ENCODE data around the gene CHRNB4. TPM values are rescaled to one million over a fixed set of nuclear protein-coding genes. Genes with fewer than 3 reads are reported as not detected.
"Not testable (repeated sequence)": the region's sequence is repeated elsewhere in the genome, so short reads cannot be mapped to it uniquely, and the experiment has no call there.

Gene CHRNB4
- total RNA-seq = not detected

DNA sequence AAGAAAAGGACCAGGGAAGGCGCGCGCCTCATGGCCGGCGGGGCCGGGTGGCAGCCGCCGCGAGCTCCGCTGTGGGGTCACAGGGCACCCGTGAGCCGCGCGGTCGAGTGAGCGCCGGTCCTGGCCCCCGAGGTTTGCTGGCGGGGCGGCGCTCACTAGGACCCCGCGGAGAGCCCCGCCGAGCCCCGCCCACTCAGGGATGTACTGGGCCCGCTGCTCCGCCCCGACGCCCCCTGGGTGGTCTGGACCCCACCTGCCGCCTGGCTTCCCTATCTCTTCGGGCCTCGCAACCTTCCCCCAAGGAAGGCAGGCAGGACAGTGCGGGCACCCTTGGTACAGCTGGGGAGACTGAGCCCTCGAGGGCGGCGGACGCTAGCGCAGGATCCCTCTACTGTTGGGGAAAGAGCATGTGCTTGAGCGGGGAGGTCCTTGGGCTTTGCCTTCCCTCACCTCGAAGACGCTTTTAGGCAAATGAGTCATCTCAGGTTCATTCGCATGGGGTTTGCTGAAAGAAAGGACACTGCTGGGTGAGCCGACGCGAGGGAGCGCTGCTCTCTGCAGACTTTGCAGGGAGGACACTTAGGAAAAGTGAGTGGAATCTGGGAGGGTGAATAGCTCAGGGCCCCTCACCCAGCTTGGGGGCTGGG is at the start of gene CHRNB4:
TSS of gene CHRNB4 (minus strand) at position 109 of the 647 bp plus-strand sequence. CDS start at position 32, 77 bp downstream.
- peaks cover 5% of the 10 kb centered on the region for H3K4me1 Mint-ChIP-seq
- peak within 1 kb of the TSS; percentile 17 for H3K27ac Mint-ChIP-seq
- peak; percentile 54 for DNase-seq
- H3K4me3 Mint-ChIP-seq = peak within 1 kb of the TSS; percentile 62
- no peaks in the 10 kb centered on the region for H3K36me3 Mint-ChIP-seq
- H3K27me3 Mint-ChIP-seq = peaks cover 7% of the 10 kb centered on the region
- H3K9me3 Mint-ChIP-seq = no peaks in the 10 kb centered on the region

DNA sequence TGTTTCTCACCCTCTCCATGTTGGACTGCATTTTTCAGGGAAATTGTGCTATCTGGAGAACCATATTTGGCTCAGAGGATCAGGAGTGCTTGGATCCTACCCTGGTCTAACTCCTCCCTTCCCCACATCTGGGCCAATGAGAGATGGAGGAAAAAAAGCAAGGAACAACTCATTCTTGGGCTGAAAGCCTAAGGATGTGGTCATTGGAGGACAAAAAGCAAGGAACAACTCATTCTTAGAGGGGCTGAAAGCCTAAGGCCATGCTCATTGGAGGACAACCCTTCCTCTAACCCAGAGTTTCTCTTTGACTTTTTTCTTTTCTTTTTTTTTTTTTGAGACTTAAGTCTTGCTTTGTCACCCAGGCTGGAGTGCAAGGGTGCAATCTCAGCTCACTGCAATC is 48.6 kb upstream of the CHRNB4 start:
- H3K9me3 Mint-ChIP-seq = no peaks in the 10 kb centered on the region
- no peak overlapping the region for H3K27ac Mint-ChIP-seq
- no peak overlapping the region for H3K4me3 Mint-ChIP-seq
- no peaks in the 10 kb centered on the region for H3K36me3 Mint-ChIP-seq
- H3K27me3 Mint-ChIP-seq = no peaks in the 10 kb centered on the region
- no peak for DNase-seq
- H3K4me1 Mint-ChIP-seq = no peaks in the 10 kb centered on the region

DNA sequence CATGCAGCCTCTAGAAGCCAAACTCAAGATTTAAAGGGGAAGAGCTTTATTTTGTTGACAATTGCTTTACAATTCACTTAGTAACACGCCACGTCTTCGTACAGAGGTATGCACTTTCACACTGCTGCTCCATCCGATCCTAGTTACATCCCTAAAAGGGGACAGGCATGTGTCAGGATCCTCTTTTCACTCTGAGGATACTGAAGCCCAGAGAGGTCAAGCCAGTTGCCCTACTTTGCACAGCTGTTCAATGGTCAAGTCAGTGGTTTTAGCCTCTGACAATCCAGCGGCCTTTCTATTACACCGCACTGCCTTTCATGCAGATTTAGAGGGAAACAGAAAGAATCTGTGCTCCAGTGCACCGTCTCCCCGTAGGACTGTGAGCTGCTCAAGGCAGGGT is 44.9 kb upstream of the CHRNB4 start:
- H3K36me3 Mint-ChIP-seq = no peaks in the 10 kb centered on the region
- H3K9me3 Mint-ChIP-seq = no peaks in the 10 kb centered on the region
- no peaks in the 10 kb centered on the region for H3K4me1 Mint-ChIP-seq
- no peak overlapping the region for H3K4me3 Mint-ChIP-seq
- H3K27me3 Mint-ChIP-seq = no peaks in the 10 kb centered on the region
- H3K27ac Mint-ChIP-seq = no peak overlapping the region
- DNase-seq = no peak

- no peaks in the 10 kb centered on the region for H3K36me3 Mint-ChIP-seq
- H3K27ac Mint-ChIP-seq = no peak overlapping the region
- H3K4me3 Mint-ChIP-seq = no peak overlapping the region
- no peaks in the 10 kb centered on the region for H3K9me3 Mint-ChIP-seq
- no peak for DNase-seq
- no peaks in the 10 kb centered on the region for H3K4me1 Mint-ChIP-seq
- no peaks in the 10 kb centered on the region for H3K27me3 Mint-ChIP-seq
Observed at GRCh38 chr15:78685159-78685921, 44.3 kb upstream of the CHRNB4 start.

DNA sequence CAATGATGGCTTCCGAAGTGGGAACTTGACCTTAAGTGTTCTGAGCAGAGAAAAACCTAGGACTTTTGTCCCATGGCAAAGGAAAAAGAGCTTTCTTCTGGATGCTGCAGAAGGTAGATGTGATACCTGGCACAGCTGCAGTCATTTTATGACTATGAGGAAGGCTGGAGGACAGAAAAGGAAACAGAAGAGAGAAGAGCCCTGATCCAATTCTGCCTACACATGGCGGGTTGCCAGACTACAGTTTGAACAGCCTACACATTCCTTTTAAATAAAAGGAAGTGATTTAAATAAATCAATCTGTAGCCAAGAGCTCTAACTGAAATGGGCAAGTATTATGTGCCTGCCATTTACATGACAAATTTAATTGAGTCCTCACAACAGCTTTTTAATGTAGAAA is 43.6 kb upstream of the CHRNB4 start:
- Mint-ChIP-seq H3K4me3 (no peak overlapping the region), H3K4me1 (no peaks in the 10 kb centered on the region), H3K9me3 (no peaks in the 10 kb centered on the region), H3K36me3 (no peaks in the 10 kb centered on the region), H3K27ac (no peak overlapping the region), H3K27me3 (no peaks in the 10 kb centered on the region)
- DNase-seq = no peak

DNA sequence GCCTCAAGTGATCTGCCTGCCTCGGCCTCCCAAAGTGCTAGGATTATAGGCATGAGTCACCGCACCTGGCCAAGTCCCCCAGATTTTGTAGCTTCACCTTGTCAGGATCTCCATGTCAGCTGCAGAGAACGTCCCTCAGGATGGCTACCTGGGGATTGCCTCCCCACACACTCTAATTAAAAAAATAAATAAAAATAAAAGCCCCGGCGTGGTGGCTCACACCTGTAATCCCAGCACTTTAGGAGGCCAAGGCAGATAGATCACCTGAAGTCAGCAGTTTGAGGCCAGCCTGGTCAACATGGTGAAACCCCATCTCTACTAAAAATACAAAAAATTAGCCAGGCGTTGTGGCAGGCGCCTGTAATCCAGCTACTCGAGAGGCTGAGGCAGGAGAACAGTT is 42.6 kb upstream of the CHRNB4 start:
- not testable (repeated sequence) for H3K27ac Mint-ChIP-seq, H3K36me3 Mint-ChIP-seq, H3K27me3 Mint-ChIP-seq, DNase-seq, H3K4me1 Mint-ChIP-seq, H3K4me3 Mint-ChIP-seq, H3K9me3 Mint-ChIP-seq

- Mint-ChIP-seq H3K27me3 (no peaks in the 10 kb centered on the region), H3K4me1 (no peaks in the 10 kb centered on the region), H3K4me3 (no peak overlapping the region), H3K27ac (no peak overlapping the region), H3K36me3 (no peaks in the 10 kb centered on the region), H3K9me3 (no peaks in the 10 kb centered on the region)
- DNase-seq = no peak
Observed at GRCh38 chr15:78682693-78683410, 41.8 kb upstream of the CHRNB4 start.

GRCh38 chr15:78682004-78682651 is 41.1 kb upstream of the CHRNB4 start:
- Mint-ChIP-seq H3K9me3 (no peaks in the 10 kb centered on the region), H3K27ac (no peak overlapping the region), H3K36me3 (no peaks in the 10 kb centered on the region), H3K4me1 (no peaks in the 10 kb centered on the region), H3K27me3 (no peaks in the 10 kb centered on the region), H3K4me3 (no peak overlapping the region)
- no peak for DNase-seq

DNA sequence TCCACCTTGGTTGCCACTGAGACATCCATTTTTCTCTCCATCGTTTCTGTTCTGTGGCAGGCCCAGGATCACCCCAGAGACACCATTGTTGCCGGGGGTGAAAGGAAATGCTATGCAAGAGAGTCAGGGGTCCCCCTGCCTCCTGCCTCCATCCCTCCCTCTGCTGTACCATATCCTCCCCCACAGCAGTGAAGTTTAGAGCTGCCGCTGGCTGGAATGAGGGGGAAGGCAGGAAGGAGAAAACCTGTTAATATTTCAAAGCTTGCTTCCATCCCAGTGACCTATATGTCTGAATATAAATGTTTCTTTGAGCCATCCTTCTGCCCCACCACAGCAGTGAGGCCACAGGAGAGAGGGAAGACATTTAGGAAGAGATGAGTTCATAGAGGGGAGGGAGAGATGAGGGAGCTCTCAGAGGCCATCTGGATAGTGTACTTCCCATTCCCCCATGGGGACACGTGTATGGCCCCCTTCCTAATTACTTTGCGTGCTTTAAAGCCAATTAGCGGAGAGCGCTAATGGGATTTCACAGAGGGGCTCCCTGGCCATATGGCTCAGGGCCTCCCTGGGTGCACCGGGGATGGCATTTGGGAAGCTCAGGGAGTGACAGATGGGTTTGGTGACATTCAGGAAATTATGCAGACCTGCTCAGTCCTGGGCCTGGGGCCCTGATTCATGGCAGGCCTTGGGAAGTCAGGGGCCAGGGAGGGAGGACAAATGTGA is 40.4 kb upstream of the CHRNB4 start:
- Mint-ChIP-seq H3K9me3 (no peaks in the 10 kb centered on the region), H3K27me3 (no peaks in the 10 kb centered on the region), H3K4me3 (no peak overlapping the region), H3K27ac (no peak overlapping the region), H3K36me3 (no peaks in the 10 kb centered on the region), H3K4me1 (no peaks in the 10 kb centered on the region)
- DNase-seq = no peak

- no peaks in the 10 kb centered on the region for H3K9me3 Mint-ChIP-seq
- no peak overlapping the region for H3K27ac Mint-ChIP-seq
- no peaks in the 10 kb centered on the region for H3K36me3 Mint-ChIP-seq
- no peak for DNase-seq
- H3K27me3 Mint-ChIP-seq = no peaks in the 10 kb centered on the region
- no peak overlapping the region for H3K4me3 Mint-ChIP-seq
- no peaks in the 10 kb centered on the region for H3K4me1 Mint-ChIP-seq
Observed at GRCh38 chr15:78680431-78681075, 39.5 kb upstream of the CHRNB4 start.

GRCh38 chr15:78679089-78679511 is 38.1 kb upstream of the CHRNB4 start:
- Mint-ChIP-seq H3K36me3 (no peaks in the 10 kb centered on the region), H3K9me3 (no peaks in the 10 kb centered on the region), H3K4me3 (no peak overlapping the region), H3K27me3 (no peaks in the 10 kb centered on the region), H3K4me1 (no peaks in the 10 kb centered on the region), H3K27ac (no peak overlapping the region)
- DNase-seq = no peak

- Mint-ChIP-seq H3K9me3 (no peaks in the 10 kb centered on the region), H3K36me3 (no peaks in the 10 kb centered on the region), H3K27ac (no peak overlapping the region), H3K4me1 (no peaks in the 10 kb centered on the region), H3K27me3 (no peaks in the 10 kb centered on the region), H3K4me3 (no peak overlapping the region)
- no peak for DNase-seq
Observed at GRCh38 chr15:78676424-78677110, 35.6 kb upstream of the CHRNB4 start.

- Mint-ChIP-seq H3K27me3 (no peaks in the 10 kb centered on the region), H3K27ac (no peak overlapping the region)
Observed at GRCh38 chr15:78675617-78676360, 34.8 kb upstream of the CHRNB4 start.

More at GRCh38 chr15:78675617-78676360, 34.8 kb upstream of the CHRNB4 start:
- no peaks in the 10 kb centered on the region for H3K9me3 Mint-ChIP-seq
- H3K4me1 Mint-ChIP-seq = no peaks in the 10 kb centered on the region
- no peak overlapping the region for H3K4me3 Mint-ChIP-seq
- no peak for DNase-seq
- no peaks in the 10 kb centered on the region for H3K36me3 Mint-ChIP-seq
